GM12873 (cell line): ENCODE results near the gene GALK1.
A peak's percentile ranks its signal among the peaks of the same experiment; 100 is the strongest.

Source experiments
- TF ChIP-seq, protein P1 (sequence below): IDR thresholded peaks from 2 replicates; pipeline ENCODE4 v1.5.1; 2012; ENCODE audit warnings: low read depth, mild to moderate bottlenecking, moderate library complexity, low read length, control low read depth; ENCODE audit not compliant: insufficient read depth; ENCODE audit errors: missing control alignments

Gene GALK1

DNA sequence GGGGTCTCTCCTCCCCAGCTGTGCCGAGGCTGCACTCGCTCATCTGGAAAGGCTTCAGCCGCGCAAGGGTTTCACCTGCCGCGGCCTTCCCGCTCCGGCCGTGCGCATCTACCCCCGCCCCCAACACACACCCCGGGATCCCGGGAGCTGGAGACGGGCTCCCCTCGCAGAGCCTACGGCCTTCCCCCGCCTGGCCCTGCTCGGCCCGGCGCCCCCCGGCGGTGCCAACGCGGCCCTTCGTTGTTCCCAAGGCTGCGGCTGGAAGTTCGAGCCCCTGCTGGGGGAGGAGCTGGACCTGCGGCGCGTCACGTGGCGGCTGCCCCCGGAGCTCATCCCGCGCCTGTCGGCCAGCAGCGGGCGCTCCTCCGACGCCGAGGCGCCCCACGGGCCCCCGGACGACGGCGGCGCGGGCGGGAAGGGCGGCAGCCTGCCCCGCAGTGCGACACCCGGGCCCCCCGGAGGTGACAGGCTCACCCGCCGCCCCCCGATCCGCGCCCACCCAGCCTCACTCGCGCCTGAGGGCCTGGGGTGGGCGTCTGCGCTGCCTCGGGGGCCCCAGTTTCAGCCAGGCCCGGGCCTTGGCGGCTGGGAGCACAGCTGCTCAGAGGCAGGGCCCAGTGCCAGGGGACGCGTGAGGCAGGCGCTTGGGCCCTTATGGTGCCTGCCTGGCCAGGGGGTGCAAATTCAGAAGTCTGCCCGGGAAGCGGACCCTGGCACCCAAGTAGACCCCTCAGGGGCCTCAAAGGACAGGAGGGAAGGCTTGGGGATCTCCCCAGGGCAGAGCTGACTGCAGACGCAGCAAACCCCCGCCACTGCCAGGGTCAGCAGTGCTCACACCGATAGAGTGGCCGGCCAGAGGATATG, 11.2 kb downstream of the GALK1 start:
- TF ChIP-seq, protein P1, sequence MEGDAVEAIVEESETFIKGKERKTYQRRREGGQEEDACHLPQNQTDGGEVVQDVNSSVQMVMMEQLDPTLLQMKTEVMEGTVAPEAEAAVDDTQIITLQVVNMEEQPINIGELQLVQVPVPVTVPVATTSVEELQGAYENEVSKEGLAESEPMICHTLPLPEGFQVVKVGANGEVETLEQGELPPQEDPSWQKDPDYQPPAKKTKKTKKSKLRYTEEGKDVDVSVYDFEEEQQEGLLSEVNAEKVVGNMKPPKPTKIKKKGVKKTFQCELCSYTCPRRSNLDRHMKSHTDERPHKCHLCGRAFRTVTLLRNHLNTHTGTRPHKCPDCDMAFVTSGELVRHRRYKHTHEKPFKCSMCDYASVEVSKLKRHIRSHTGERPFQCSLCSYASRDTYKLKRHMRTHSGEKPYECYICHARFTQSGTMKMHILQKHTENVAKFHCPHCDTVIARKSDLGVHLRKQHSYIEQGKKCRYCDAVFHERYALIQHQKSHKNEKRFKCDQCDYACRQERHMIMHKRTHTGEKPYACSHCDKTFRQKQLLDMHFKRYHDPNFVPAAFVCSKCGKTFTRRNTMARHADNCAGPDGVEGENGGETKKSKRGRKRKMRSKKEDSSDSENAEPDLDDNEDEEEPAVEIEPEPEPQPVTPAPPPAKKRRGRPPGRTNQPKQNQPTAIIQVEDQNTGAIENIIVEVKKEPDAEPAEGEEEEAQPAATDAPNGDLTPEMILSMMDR: peak; percentile 71

DNA sequence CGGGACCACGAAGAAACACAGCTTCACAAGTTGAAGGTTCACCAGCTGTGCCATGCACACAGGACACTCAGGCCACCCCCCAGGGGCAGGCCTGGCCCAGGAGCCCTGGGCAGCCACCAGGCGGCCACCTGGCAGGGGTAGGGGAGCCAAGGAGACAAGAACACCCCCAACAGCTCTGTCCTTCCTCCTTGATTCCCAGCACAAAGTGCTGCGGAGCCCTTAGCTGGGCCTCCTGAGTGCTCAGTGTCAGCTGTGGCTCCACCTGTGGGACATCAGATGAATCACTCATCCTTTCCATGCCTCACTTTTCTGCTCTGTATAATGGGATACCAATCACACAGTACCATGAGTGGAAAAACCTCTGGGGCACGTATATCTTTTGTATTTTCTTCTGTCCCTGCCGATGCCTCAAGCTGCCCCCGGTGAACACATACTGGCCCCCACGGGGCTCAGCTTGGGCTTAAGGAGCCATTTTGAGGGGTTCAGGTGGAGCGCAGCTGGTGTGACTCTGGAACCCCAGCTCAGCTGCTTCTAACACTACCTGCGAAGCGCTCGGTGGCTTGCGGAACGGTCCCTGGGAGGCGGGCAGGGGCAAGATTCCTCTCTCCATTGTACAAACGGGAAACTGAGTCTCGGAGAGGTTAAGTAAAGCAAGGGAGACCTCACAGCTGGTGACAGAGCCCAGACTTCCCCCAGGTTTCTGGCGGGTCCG, 12.0 kb downstream of the GALK1 start:
- TF ChIP-seq, protein P1: peak; percentile 57

DNA sequence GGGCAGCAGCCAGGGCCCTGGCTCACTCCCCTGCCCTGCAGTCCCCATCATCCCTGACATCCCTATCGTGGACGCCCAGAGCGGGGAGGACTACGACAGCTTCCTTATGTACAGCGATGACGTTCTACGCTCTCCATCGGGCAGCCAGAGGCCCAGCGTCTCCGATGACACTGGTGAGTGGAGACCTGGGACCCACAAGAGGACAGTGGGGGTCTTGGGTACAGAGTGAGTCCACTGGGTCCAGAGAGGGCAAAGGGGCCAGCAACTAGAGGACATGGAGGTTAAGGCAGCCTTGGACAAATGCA, 12.6 kb downstream of the GALK1 start:
- TF ChIP-seq, protein P1: no peak

DNA sequence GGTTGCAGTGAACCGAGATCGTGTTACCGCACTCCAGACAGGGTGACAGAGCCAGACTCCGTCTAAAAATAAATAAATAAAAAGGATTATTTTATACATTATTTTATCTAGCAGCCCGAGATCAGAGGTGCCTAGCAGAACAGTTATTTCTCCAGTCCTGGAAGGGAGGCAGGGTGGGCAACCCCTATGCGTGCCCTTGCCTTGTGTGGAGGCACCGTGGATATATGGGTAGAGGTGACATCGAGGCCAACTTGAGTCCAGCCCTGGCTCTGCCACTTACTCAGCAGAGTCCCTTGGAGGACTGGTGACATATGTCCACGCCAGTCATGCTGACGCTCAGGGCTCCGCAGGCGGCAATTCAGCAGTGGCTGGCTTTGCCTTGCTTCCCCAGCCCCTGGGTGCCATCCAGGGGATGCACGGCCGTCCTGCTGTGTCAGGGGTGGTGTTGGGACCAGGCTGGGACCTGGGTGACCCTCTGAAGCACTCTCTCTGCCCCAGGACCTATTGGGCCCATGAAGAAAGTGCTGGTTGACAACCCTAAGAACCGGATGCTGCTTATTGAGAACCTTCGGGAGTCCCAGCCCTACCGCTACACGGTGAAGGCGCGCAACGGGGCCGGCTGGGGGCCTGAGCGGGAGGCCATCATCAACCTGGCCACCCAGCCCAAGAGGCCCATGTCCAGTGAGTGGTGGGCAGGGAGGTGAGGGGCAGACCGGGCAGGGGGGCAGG, 13.2 kb downstream of the GALK1 start:
- TF ChIP-seq, protein P1: no peak

DNA sequence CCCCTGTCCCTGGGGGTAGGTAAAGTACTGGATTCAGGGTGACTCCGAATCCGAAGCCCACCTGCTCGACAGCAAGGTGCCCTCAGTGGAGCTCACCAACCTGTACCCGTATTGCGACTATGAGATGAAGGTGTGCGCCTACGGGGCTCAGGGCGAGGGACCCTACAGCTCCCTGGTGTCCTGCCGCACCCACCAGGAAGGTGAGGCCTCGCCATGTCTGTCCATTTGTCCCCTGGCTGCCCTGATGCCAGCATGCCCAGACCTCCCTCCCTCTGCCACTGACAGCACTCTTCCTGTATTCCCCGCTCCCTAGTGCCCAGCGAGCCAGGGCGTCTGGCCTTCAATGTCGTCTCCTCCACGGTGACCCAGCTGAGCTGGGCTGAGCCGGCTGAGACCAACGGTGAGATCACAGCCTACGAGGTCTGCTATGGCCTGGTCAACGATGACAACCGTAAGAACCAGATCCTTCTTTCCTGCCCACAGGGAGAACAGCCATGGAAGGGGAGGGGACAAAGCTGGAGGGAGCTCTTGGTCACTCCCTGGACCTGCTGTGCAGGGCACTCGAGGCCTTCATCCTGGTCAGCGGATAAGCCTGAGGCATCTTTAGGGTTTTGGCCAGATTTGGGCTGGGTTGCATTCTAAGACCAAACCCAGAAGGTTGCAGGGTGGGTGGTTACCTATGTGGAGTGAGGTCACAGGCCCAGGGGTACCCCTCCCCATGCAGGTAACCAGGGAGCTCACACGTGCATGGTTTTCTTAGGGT, 14.2 kb downstream of the GALK1 start:
- TF ChIP-seq, protein P1: no peak

DNA sequence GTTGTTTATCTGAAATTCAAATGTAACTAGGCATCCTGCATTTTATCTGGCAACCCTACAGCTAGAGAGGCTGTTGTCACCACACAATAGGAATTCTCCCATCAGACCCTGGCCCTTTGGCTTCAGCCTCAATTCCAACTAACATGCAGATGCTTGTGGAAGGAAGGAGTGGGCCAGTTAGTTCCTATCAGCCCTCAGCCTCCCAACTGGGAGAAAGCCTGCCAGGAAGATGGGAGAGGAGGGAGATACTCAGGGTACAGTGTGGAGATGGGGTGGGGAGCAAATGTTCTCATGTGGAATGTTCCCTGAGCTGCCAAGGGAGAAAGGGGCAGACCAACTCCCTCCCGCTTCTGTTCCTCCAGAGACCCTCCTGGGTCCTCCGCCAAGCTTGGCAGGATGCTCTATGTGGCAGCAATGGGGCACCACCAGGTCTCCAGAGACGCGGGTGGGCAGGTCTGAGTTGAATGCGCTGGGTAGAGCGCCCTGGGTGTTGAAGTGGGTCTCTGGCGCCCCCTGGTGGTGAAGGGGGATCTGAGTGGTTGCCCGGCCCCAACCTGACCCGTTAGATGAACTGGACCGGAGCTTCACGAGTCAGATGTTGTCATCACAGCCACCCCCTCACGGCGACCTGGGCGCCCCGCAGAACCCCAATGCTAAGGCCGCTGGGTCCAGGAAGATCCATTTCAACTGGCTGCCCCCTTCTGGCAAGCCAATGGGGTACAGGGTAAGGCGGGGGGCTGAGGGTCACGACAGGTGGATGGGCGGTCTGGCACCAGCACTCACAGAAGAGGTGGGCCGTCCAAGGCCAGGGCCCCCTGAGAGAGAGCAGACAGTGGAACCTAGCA, 15.2 kb downstream of the GALK1 start:
- TF ChIP-seq, protein P1: peak; percentile 93
